Fibroblast of skin of abdomen (primary cell): ENCODE measurements around the gene RMDN3.
A peak's percentile ranks its signal among the peaks of the same experiment; 100 is the strongest.

Experiments used
- DNase-seq: peaks from one replicate; pipeline ENCODE4 v3.0.0-alpha.2; 2013

The RMDN3 gene

DNA sequence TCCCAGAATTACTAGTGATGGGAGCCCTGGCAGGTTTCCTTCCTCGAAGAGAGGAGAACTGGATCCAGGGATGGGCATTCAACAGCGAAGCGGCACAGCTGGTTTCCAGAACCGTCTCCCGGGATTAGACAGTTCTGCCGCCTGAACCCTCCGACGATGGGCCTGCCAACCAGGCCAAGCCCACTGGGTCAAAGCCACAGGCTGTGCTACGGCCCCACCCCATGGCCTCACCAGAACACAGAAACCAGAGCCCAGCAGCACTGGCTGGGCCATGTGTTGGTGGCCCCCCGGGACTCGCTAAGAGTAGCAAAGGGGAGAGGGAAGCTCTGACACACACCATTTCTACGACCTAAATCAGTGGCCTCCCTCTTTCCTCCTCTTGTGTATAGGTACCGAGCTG is 17.0 kb upstream of the RMDN3 start:
- DNase-seq: no peak

DNA sequence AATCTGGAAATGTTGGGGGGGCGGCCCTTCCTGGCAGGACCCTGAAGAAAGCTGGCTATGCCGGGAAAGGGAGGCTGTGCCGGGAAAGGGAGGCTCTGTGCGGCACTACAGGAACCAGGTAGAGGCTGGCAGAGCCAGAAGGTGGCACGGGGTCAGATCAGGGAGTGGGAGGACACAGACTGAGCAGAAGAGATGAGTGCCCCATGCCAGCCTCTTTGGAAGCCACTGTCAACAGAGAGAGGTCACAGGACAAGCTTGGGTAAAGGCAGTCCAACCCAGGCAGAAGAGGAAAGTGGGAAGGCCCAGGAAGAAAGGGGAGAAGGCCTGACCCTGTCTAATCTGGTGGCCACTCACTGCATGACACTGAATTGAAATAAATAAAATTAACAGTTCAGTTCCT is 16.2 kb upstream of the RMDN3 start:
- no peak for DNase-seq

DNA sequence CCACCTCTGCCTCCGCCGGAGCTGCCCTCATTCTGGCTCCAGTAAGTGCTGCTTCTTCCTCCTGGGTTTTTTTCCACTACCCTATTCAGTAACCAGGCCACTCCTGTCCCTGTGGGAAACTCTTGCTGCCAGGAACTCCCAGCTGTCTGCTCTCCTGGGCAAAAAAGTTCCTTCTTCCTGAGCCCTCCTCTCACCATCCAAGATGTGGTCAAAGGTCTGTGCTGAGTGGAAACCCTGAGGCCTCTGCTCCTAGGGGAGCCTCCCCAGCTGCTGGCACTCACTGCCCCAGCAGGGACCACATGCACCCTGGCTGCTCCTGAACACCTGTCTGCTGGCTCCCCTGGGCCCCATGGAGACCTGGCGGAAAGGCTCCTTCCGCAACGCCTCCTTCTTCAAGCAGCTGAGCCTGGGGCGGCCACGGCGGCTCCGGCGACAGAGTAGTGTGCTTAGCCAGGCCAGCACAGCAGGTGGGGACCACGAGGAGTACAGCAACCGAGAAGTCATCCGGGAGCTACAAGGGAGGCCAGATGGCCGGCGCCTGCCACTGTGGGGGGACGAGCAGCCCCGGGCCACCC is 15.2 kb upstream of the RMDN3 start:
- no peak for DNase-seq

DNA sequence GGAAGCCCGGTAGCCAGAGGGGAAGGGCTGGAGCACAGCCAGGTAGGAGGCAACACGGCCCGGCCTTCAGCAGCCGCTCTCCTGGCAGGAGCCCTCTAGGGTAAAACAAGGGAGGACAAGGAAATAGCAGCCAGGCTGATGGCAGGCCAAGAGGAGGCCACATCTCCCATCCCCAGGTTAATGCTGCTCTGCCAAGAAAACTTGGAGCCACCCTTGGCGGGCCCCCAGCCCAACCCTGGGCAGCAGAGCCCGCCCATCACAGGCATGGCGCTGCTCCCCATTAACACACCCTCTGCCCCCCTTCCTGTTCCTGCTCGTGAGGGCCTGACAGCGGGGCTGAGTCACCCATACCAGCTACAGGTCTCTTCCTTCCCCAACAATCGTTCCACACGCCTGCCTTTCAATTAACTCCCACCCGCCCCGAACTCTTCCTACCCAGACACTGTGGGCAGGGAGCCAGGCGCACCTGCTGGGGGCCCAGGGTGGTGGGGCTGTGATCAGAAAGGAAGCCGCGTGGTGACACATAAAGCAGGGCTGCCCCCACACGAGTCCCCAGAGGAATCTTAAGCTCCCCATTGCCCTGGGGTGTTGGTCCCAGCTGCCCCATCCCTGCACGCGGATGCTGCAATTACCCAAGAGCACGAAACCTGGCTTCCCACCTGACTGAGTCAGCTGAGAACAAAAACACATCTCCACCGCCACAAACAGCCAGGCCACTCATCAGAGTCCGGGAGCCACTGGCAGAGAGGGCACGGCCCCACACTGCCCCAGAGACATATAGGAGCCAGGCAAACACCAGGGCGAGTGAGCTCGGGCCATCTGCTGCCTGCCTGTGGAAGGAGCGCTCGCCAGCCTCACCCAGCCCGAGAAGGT is 14.5 kb upstream of the RMDN3 start, which contains the start of gene C15orf62:
Gene C15orf62, plus strand, starts transcription at position 707 of the 873 bp plus-strand sequence. CDS start 516 bp downstream, outside the sequence.
- DNase-seq: no peak

DNA sequence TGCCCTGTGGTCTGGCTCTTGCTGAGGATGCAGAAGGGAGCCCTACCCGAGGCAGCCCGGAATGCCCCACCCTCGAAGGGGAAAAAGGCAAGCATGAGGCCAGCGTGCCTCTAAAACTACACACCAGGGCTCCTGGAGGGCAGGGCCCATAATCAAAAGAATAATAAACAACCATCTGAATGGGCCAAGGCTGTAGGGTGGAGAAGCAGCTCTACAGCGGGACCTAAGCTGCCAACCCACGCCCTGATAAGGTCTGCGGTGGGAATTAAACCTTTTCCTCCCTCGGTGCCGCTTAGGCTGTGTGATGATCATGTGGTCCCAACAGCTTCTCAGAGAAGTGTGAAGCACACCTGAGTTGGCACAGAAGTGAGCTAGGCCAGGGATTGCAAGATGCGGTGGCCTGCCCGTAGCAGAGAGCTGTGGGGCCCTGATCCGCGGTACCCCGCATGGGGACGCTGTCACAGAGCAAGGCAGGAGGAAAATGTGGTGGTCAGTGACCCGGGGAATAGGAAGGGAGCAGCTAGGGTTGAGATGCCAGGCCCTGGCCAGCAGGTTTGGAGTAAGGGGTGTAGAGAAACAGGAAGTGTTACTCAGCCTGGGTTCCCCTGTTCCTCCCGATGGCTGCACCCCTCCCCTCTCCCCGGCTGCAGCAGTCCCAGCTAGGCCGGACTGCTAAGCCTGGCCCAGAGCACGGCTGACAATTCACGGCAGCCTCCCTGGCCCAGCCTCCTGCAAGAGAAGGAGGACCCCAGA is 13.6 kb upstream of the RMDN3 start:
- DNase-seq: no peak

DNA sequence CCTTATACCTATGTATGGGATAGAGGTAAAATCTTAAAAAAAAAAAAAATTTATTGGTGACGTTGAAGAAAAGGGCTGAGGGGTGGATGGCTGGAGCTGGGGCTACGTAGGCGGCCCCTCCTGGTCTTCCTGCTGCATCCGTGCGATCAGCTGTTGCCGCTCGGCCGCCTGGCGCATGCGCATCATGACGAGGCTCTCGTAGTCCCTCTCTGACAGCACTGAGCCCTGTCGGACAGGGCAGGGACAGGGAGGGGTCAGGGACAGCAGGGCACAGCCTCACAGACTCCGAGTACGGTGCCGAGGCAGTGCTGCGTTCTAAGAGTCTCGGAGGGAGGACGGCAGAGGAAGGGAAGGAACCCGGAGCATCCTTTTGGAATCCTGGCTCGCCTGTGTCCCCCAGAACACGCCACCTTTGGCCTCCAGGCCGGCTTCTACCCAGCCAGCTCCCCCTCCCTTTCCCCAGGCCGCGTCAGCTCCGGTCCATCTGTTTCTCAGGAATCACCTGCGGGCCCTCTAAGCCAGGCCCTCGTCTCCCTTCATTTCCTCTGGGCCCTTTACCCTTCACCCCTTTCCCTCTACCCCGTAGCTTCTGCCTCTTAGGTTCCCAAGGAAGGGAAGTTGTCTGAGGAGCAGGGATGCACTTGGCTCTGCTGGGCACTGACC is 12.9 kb upstream of the RMDN3 start:
- DNase-seq: no peak

DNA sequence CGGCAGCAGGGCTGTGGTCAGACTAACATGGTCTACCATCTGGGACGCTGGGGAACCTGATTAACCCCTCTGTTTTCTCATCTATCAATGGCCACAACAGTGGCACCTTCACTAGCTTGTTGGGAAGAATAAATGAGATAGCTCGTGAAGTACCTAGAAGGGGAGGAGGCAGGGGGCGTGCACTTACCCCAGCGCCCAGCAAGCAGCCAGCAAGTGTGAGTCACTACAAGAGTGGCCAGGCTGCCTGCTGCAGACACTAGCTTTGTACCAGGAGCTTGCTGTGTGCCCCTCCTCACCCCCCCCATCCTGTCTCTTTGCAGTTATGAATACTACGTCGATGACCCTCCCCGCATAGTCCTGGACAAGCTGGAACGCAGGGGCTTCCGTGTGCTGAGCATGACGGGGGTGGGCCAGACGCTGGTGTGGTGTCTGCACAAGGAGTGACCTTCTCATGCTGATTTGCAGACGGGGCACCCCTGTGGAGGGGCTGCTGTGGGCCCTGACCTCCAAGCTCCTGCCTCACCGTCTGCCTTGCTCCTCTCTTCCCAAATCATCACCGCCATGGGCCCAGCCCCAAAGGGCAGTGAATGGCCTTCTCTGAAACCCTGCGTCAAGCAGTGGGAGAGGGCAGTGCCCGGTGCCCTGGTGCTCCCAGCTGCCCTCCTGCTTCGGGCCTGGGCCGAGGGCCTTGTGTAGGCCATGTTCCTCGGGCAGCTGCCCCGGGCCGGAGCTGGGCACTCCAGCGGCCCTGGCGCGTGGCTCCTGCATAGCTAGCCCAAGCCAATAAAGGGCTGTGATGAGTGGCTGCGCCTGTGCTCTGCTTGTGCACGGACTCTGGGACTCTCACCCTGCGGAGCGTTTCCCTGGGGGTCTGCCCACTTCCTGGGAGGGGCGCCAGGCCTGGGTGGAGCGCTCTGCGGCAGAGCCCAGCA is 12.1 kb upstream of the RMDN3 start:
- no peak for DNase-seq

DNA sequence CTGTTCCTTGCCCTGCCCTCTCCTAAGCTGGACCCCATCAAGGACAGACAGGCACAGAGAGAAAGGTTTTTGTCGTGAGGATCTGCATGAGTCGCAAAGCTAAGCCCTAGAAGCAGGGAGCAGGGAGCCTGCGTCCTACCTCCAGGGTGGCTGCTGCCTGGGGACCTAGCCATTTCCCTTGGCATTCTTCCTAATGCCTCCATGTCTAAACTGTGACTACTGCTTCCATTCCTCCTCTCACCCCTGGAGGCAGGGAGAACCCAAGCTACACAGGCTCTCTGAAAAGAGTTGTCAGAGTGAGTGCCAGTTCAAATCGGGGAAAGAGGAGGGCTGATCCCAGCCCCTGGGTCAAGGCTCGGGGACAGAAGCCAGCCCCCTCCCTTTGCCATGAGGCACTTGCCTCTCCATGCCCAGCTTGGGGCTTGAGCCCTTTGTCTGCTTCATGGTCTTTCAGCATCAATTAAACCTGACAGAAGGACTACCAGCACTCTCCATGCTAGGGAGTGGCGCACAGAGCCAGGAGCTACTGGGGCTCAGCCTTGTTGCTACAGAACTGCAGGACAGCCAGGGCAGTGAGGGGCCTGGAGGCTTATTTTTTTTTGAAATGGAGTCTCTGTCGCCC is 11.3 kb upstream of the RMDN3 start:
- DNase-seq: peak; percentile 21

DNA sequence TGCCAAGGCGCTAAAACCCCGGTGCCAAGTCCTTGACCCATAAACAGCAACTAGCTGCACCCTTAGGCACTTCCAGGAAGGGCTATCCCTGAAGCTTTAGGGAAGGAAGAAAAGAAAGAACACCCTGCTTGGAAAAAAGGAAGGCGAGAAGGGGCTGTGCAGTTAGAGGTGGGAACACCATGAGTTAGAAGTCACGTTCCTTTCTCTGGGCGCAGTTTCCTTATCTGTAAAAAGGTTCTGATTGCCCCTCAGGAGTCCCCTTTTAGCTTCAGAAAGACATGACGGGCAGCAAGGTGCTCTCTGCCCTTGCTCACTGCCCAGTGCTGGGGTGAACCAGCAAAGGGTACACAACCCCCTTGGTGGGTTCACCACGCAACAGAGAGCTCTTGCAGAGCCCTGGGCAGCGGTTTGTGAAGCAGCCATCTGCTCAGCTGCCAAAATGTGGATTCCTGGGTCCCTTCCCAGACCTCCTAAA is 9.6 kb upstream of the RMDN3 start:
- DNase-seq: no peak

DNA sequence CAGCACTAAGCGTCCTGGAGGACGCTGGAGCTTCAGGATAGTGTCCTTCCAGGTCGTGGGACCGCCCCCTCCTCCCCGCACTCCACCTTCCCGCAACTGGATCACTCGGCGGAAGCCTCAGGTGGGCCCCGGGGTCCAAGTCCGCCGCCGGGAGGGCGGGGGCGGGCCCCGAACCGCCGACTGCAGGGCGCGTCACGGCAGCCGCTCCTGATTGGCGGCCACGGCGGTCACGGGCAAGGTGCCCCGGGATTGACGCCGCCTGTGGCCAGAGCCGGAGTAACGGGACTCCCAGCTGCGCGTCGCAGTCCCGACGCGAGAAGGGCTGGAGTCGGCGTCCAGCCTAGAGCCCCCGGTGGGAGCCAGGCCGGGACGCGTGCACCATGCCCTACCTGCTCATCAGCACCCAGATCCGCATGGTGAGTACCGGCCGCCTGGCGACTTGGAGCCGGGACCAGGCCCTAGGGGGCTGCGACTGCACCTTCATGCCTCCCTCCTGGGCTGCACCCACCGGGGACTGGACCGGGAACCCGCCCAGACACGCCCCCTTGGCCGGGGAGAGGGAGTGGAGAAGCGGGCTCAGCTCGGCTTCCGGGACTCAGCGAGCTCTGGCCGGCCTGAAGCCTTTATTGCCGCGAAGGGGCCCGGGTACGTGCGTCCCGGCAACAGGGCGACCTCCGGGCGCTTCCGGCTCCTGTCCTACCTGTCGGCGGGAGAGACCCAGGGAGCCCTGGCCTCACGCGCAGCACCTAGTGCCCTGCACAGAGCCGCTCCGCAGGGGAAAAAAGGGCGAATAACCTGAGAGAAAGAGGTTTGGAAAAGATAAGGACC is 9.0 kb upstream of the RMDN3 start, which contains the start of gene GCHFR:
Gene GCHFR, plus strand, starts transcription at position 268 of the 828 bp plus-strand sequence. Its CDS starts 113 bp downstream, at position 381.
- DNase-seq: peak; percentile 48

DNA sequence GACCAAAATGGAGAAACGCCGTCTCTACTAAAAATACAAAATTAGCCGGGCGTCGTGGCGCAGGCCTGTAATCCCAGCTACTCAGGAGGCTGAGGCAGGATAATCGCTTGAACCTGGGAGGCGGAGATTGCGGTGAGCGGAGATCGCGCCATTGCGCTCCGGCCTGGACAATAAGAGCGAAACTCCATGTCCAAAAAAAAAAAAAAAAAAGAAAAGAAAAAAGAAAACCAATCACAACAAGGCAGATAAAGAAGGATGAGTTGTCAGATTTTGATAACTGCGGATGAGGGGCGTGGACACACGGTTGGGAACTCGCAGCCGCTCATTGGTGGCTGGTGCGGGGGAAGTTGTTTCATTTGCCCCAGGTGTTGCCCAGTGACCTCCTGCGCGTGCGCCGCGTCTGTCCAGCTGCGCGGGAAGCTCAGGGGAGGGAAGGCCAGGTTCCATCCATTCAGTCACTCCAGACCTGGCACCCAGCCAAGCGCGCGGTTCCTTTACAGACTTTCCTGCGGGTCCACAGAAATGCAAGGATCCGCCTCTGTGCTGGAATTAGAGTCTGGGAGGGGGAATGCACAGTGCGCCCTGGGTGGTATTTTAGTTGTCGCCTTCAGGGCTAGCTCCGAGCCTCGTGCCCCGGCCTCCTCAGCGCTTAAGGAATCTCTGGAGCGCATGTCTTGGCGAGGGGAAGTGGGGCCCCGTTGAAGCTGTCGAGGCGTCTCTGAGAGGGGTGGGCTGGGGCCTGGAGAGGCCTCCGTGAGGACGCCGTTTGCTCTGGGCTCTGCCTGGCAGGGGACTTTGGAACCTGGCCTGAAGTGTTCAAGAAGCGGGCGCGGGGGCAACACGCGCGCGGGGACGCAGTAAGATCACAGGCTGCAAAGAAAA is 8.1 kb upstream of the RMDN3 start:
- DNase-seq: peak; percentile 65

DNA sequence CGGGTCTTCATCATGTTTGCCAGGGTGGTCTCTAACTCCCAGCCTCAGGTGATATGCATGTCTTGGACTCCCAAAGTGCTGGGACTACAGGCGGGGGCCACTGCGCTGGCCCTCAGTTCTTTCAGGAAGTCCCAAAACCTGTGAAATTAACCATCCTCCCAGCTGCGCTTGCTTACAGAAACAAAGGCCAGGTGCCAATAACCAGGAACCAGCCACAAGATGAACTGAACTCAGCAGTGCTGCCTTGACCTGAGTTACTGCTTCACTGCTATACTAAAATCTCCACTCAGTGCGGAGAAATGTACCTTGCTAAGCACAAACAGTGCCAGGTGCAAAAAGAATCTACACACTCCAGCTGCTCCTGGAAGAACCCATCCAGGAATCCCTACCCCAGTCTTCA is 4.9 kb upstream of the RMDN3 start:
- DNase-seq: no peak

DNA sequence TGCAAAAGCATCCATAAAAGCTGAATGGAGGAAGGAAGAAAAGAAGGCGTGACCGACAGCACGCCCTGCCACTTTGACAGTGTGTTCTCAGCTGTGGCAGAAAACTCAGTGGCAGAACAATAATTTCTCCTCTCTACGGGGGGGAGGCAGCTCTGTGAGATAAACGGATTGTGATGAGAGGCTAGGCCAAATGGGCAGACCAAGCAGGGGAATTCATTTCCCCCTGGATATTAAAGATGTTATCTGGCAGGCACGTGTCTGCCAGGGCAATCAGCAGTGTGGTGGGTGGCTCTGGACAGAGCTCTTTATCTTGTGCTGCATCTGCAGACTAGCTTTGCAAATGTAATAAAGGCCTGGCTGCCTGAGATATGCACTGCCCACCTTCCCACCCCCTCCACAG is 1.9 kb upstream of the RMDN3 start:
- DNase-seq: no peak

DNA sequence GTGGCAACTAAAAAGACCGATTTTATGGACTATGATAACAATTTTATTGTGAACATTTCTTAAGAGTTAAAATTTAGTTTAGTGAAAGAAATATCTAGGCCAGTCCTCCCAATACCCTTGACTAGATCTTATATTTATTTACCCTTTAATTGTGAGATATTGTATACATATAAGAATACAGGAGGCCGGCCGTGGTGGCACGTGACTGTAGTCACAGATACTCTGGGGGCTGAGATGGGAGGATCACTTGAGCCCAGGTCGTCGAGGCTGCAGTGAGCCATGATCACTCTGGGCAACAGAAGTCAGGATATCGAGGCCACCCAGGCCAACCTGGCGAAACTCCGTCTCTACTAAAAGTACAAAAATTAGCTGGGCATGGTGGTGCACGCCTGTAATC is 756 bp upstream of the RMDN3 start:
- no peak for DNase-seq

DNA sequence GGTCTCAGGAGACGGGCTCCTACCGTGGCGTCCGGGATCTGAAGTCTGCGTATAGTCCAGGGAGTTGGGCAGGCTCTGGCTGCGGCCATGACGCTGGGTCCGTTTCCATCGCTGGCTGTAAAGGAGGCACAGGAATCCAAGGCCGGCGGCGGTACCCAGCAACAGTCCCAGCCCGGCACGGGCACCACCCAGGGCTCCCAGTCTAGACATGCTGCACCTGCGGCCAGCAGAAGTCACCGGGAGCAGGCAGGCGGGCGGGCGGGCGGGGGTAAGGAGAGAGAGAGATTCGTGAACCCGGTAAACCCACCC is 526 bp downstream of the RMDN3 start:
- DNase-seq: no peak

DNA sequence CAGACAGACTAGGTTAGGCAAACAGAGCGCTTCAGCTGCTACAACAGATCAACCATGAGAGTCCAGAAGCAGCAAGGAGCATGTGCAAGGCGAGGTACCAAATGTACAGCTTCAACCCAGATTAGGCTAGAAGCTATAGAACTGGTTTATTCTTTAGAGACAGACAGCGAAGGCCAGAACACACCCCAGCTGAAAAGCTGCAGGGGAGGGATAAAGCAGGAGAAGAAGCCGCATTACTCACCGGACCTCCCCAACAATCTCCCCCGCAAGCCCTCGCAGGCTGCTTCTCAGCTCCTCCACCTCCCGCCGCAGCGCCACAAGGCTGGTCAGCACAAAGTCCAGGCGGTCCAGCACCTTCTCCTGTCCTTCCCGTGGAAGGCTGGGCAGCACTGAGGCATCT is 3.3 kb downstream of the RMDN3 start:
- DNase-seq: no peak

DNA sequence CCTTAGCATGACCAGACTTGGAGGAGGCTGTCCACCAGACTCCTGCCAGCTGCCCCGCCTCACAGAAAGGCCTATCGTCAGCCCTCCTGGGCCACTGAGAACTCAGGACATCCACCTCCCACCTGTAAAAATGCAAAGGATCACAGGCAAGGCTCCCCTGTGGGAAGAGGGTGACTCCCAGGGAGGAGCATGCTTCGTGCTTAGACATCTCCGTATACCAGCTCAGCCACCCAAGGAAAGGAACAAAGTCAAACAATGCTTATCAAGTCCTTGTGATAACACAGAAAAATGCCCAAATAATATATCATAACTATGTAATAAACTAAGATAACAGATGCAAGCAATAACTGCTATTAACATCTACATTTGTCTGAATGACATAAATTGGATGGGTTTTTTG is 4.2 kb downstream of the RMDN3 start:
- DNase-seq: no peak

DNA sequence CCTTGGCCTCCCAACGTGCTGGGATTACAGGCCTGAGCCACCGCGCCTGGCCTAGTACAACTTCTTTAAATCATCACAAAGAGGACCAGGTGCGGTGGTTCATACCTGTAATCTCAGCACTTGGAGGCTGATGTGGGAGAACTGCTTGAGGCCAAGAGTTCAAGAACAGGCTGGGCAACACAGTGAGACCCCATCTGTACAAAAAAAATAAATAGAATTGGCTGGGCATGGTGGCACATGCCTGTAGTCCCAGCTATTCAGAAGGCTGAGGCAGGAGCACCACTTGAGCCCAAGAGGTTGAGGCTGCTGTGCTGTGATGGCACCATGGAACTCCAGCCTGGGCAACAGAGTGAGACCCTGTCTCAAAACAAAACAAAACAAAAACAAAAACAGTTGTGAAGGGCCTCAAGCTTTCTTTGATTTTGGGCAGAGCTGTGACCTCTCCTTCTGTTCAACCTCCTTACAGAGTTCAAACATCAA is 5.9 kb downstream of the RMDN3 start:
- DNase-seq: no peak
